NB4 (cell line): ENCODE measurements around the gene MNX1.

Experiments used
- DNase-seq: peaks from one replicate; pipeline ENCODE4 v3.0.0; 2010; ENCODE audit warnings: low read depth
- H3K4me3 ChIP-seq: one replicate; pipeline ENCODE4 v1.5.1; 2011; ENCODE audit warnings: mild to moderate bottlenecking, low read depth, low read length, moderate library complexity
- MYC ChIP-seq: IDR thresholded peaks from 2 replicates; pipeline ENCODE4 v1.6.1; 2011; ENCODE audit warnings: low read depth, low read length
- POLR2A ChIP-seq: IDR thresholded peaks from 2 replicates; pipeline ENCODE4 v1.6.1; 2011; ENCODE audit warnings: mild to moderate bottlenecking; ENCODE audit not compliant: insufficient read length; ENCODE audit errors: extremely low read depth
- TF ChIP-seq, protein P1 (sequence below): IDR thresholded peaks from 2 replicates; pipeline ENCODE4 v1.6.1; 2011; ENCODE audit warnings: low read depth, low read length
- TF ChIP-seq, protein P2 (sequence below): IDR thresholded peaks from one replicate; pipeline ENCODE4 v1.5.1; 2012; ENCODE audit warnings: low read depth, low read length

The MNX1 gene

DNA sequence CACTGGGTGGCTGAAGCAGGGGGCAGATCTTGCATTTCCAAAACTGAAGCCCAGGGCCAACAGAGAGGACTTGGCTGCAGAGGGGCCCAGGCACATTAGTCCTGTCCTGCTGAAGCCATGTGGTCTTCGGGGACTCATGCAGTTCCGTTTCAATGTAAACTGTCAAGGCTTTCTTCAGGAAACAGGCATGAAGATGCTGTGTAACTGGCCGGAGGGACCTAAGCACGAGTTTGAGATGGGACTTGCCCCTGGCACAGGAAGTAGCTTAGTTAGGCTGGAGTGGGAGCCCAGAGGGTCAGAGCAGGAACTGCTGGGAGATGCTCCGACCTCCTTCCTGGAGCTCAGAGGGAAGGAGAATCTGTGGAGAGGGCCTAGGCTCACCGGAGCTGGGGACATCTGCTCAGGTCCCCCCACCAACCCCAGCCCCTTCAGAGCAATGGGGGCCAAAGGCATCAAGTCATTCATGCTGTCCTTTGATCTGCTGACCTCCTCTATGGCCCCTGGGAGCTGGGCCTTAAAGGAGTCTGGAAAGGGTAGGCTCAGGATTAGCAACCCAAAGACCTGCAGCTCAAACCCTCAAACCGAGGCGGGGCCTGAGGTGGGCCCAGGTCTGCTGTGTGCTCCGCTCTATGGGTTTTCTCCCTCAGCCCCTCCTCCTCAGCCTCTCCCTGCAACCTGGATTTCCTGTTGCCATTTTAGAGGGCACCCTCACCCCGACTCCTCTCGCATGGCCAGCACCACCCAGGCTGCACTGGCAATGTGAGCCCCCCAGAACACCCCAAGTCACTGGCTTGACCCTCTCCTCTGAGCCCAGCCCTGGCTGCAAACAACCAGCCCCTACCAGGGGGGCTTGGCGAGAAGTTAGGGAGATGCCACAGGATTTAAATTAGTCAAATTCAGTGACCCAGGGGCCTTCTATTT, 4.4 kb upstream of the MNX1 start:
- DNase-seq: no peak
- TF ChIP-seq, protein P1, sequence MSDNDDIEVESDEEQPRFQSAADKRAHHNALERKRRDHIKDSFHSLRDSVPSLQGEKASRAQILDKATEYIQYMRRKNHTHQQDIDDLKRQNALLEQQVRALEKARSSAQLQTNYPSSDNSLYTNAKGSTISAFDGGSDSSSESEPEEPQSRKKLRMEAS: no peak
- TF ChIP-seq, protein P2, sequence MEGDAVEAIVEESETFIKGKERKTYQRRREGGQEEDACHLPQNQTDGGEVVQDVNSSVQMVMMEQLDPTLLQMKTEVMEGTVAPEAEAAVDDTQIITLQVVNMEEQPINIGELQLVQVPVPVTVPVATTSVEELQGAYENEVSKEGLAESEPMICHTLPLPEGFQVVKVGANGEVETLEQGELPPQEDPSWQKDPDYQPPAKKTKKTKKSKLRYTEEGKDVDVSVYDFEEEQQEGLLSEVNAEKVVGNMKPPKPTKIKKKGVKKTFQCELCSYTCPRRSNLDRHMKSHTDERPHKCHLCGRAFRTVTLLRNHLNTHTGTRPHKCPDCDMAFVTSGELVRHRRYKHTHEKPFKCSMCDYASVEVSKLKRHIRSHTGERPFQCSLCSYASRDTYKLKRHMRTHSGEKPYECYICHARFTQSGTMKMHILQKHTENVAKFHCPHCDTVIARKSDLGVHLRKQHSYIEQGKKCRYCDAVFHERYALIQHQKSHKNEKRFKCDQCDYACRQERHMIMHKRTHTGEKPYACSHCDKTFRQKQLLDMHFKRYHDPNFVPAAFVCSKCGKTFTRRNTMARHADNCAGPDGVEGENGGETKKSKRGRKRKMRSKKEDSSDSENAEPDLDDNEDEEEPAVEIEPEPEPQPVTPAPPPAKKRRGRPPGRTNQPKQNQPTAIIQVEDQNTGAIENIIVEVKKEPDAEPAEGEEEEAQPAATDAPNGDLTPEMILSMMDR: no peak
- TF ChIP-seq MYC: no peak
- no peak for TF ChIP-seq POLR2A
- H3K4me3 ChIP-seq: no peak overlapping the region

DNA sequence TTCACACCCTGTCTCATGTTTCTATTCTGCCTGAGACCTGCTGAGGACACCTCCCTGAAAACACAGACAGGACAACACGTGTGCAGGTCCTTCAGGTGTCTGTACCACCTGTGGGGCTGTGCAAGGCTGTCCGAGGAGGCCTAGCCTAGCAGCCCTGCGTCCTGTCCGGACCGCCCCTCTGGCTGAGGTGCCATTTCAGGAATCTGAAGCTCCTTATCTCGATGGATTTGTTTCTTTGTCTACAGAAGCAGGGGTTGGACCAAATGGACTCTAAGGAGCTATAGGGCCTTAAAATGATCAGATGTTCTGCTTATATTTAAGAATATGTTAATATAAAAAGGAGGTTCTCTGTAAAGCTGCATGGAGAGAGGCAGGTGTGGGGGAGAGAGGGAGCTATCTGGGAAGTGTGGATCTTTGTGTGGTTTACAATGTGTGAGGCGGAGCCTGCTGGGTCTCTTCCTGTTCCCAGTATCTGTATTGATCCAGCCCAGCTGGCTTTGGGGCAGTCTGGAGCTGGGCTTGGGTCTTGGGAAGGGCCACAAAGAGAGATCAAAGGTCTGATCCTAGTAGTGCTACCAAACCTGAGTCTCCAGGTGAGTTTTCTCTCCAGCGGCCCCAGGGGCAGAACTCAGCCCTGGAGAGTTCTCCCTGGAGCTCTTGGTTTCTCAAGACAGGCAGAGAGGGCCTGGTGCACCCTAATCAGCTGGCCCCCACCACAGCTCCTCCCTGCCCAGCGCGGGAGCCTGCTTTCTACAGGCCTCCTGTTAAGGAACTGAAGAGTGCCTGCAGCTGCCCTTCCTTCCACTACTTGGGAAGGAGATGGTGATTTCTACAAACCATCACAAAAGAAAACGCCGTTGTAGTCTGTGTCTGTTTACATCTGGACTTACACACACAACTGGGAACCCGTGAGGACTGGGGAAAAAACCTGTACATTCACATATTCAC, 3.4 kb upstream of the MNX1 start:
- no peak for DNase-seq
- H3K4me3 ChIP-seq: no peak overlapping the region
- TF ChIP-seq MYC (no peak), POLR2A (no peak)
- TF ChIP-seq, protein P1: no peak
- TF ChIP-seq, protein P2: no peak

DNA sequence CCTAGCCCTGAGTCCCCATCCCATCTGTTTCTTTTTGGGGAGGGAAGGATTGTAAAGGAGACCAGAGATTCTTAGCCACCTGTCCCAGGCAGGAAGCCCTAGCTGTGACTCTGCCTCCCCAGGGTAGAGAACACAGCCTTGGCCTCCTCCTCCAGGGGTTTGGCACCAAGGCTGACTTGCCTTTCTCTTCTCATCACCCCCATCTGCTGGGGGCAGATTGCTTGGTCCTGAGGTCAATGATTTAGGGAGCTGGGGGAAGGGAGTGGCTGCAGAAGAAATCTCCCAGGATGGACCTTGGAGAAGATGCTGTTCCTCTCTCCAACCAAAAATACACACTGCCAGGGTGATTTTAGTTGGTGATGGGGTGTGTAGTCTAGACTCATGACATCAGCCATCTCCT, 2.6 kb upstream of the MNX1 start:
- no peak overlapping the region for H3K4me3 ChIP-seq
- TF ChIP-seq, protein P2: no peak
- TF ChIP-seq MYC: no peak
- TF ChIP-seq, protein P1: no peak
- no peak for DNase-seq

DNA sequence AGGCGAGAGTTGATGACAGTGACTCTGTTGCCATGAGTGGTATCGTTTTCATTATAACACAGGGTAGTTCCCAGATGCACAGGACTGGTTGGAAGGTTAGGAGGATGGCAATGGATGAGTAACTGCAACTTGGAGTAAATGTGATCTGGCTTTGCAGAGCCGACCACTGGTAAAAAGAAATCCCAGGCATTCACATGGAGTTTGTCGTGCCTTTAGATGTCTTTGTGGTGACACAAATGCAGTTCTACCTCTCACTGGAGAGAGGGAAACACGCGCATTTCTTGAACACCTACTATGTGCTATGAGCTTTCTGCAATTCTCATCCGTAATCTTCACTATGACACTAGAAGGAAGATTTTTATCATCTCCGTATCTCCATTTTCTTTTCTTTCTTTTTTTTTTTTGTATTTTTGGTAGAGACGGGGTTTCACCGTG, 1.7 kb upstream of the MNX1 start:
- H3K4me3 ChIP-seq: no peak overlapping the region
- TF ChIP-seq MYC: no peak
- TF ChIP-seq, protein P2: no peak
- TF ChIP-seq, protein P1: no peak
- TF ChIP-seq POLR2A: no peak
- no peak for DNase-seq

DNA sequence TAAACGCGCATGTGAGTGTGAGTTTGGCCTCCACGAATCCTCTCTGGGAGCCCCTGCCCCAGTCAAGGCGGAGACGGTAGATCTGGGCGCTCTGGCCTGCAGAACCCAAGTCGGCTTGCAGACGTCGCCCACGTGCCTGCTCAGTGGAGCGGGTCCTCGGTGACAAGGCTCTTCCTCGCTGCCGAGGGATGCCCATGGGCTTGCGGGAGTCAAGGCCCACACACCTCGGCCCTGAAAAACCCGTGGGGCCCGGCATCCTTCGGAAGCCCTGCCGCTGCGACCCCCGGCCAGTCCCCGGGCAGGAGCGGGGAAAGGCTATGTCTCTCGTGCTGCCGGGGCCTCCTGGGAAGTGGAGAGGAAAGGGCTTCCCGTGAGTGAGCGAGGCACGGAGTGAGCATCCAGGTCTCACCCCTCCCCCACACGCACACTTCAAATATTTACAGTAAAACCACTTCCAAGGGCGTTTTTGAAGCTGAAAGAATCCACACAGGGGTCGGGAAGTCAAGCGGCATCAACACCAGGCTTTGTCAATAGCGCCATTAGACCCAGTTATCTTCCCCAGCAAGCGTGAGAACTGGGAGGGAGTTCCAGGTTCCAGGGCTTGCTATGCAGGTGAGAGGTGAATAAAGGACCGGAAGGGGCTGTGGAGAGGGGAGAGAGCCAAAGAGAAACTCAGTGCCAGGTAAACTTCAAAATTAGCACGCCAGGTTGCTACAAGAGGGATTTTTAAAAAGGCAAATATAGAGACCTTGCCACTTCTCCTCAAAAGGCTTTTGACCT, 1.1 kb upstream of the MNX1 start:
- DNase-seq: no peak
- TF ChIP-seq POLR2A: no peak
- TF ChIP-seq, protein P2: no peak
- TF ChIP-seq, protein P1: no peak
- TF ChIP-seq MYC: no peak
- no peak overlapping the region for H3K4me3 ChIP-seq
